OCI-LY7 (cell line): Measurements from ENCODE around the gene RPS14. TPM values are rescaled to one million over a fixed set of nuclear protein-coding genes. Genes with fewer than 3 reads are reported as not detected.
A peak's percentile ranks its signal among the peaks of the same experiment; 100 is the strongest.

ENCODE experiments used
- BruUV-seq: library from RNA; stranded (reverse); fragments of 400-500 nt; replicated peaks from 2 replicates; lab custom pipeline; 2021; lab: Mats Ljungman, UMichigan
- CTCF ChIA-PET: fragments of 300-600 bp; sonication (Branson Sonifier 250); formaldehyde crosslinking; loops from one replicate; lab custom pipeline; 2022; ENCODE audit warnings: antibody characterized with exemption; ENCODE audit not compliant: unreplicated experiment; lab: Charles Lee
- POLR2A ChIA-PET: fragments of 300-600 bp; sonication (Branson Sonifier 250); formaldehyde crosslinking; loops from one replicate; lab custom pipeline; 2022; ENCODE audit warnings: antibody characterized with exemption; lab: Charles Lee
- DNase-seq: peaks from one replicate; pipeline ENCODE4 v3.0.0-alpha.2; 2015; ENCODE audit warnings: low spot score
- H2AFZ ChIP-seq: fragments of 200-600 bp; sonication (generic), shearing (Covaris generic); 2 replicates; pipeline ENCODE4 v1.6.1; 2014; ENCODE audit warnings: mild to moderate bottlenecking, antibody characterized with exemption, low read length, moderate library complexity
- H3K27ac ChIP-seq: fragments of 200-600 bp; sonication (generic); 2 replicates; pipeline ENCODE4 v1.5.1; 2014; ENCODE audit warnings: mixed run types, low read depth, mild to moderate bottlenecking, moderate library complexity, low read length, inconsistent platforms; ENCODE audit not compliant: poor library complexity, severe bottlenecking
- H3K36me3 ChIP-seq: fragments of 200-600 bp; sonication (generic); 2 replicates; pipeline ENCODE4 v1.6.1; 2014; ENCODE audit warnings: mild to moderate bottlenecking, antibody characterized with exemption, low read length, moderate library complexity, mixed read lengths; ENCODE audit not compliant: insufficient read depth
- H3K4me1 ChIP-seq: fragments of 200-600 bp; sonication (generic); 2 replicates; pipeline ENCODE4 v1.5.1; 2014; ENCODE audit warnings: mild to moderate bottlenecking, low read length; ENCODE audit not compliant: insufficient read depth, poor library complexity, severe bottlenecking
- H3K4me2 ChIP-seq: fragments of 200-600 bp; sonication (generic); 2 replicates; pipeline ENCODE4 v1.6.1; 2014; ENCODE audit warnings: mild to moderate bottlenecking, low read length
- H3K4me3 ChIP-seq: fragments of 200-600 bp; sonication (generic); 2 replicates; pipeline ENCODE4 v1.5.1; 2014; ENCODE audit warnings: mild to moderate bottlenecking, low read depth, low read length; ENCODE audit not compliant: poor library complexity, severe bottlenecking
- H3K79me2 ChIP-seq: fragments of 200-600 bp; sonication (generic); 2 replicates; pipeline ENCODE4 v1.6.1; 2016; ENCODE audit warnings: low read depth, mild to moderate bottlenecking, low read length, moderate library complexity, mixed read lengths; ENCODE audit not compliant: insufficient read depth
- H3K9me2 ChIP-seq: fragments of 200-600 bp; sonication (generic); 2 replicates; pipeline ENCODE4 v1.6.1; 2016; ENCODE audit warnings: mild to moderate bottlenecking, low read length, mixed read lengths; ENCODE audit not compliant: insufficient read depth
- H3K9me3 ChIP-seq: fragments of 200-600 bp; sonication (generic); 2 replicates; pipeline ENCODE4 v1.6.1; 2014; ENCODE audit warnings: mild to moderate bottlenecking, mixed run types, low read length, mixed read lengths
- H4K20me1 ChIP-seq: fragments of 200-600 bp; sonication (generic); 2 replicates; pipeline ENCODE4 v1.6.1; 2014; ENCODE audit warnings: mild to moderate bottlenecking, antibody characterized with exemption, low read length, moderate library complexity, mixed read lengths; ENCODE audit not compliant: insufficient read depth
- EZH2phosphoT487 ChIP-seq: fragments of 200-600 bp; sonication (generic); IDR thresholded peaks from 2 replicates; pipeline ENCODE4 v1.6.1; 2018; ENCODE audit warnings: low read depth, borderline replicate concordance, mild to moderate bottlenecking, mixed run types, antibody characterized with exemption, low read length, moderate library complexity, mixed read lengths
- intact Hi-C: fragments of 100-400 bp; cut with micrococcal nuclease; formaldehyde crosslinking; loops from one replicate; pipeline ENCODE4 v1.10.0; 2022; ENCODE audit not compliant: unreplicated experiment
- total RNA-seq, 2 experiments: library from RNA; depleted of rRNA in 1 of 2; stranded (reverse); fragments of >200 nt in 1 of 2; shearing (Covaris generic) in 1 of 2; gene quantifications; 2 replicates each; pipeline ENCODE4 v1.2.3, GENCODE V29; 2014 to 2022
- TF ChIP-seq, protein P1 (sequence below): fragments of 200-600 bp; sonication (generic); conservative IDR thresholded peaks from 2 replicates; pipeline ENCODE4 v1.5.1; 2014; ENCODE audit warnings: mild to moderate bottlenecking, antibody characterized with exemption, low read length, moderate library complexity, mixed read lengths

RPS14 gene
- total RNA-seq, 2 experiments from 2014 or later: 2,281 to 2,304 TPM

- Histone ChIP-seq H3K4me1 (peaks cover 20% of the 10 kb centered on the region), H3K4me3 (peak overlapping the region; percentile 97), H2AFZ (no peak overlapping the region), H3K27ac (peak overlapping the region; percentile 80), H3K79me2 (peaks cover 35% of the 10 kb centered on the region), H3K9me2 (no peaks in the 10 kb centered on the region), H3K9me3 (peaks cover 7% of the 10 kb centered on the region; the same call in 1 of the 2 replicates), H3K36me3 (peaks cover 61% of the 10 kb centered on the region), H3K4me2 (peak overlapping the region; percentile 79), H4K20me1 (peaks cover 31% of the 10 kb centered on the region)
- TF ChIP-seq, protein P1, sequence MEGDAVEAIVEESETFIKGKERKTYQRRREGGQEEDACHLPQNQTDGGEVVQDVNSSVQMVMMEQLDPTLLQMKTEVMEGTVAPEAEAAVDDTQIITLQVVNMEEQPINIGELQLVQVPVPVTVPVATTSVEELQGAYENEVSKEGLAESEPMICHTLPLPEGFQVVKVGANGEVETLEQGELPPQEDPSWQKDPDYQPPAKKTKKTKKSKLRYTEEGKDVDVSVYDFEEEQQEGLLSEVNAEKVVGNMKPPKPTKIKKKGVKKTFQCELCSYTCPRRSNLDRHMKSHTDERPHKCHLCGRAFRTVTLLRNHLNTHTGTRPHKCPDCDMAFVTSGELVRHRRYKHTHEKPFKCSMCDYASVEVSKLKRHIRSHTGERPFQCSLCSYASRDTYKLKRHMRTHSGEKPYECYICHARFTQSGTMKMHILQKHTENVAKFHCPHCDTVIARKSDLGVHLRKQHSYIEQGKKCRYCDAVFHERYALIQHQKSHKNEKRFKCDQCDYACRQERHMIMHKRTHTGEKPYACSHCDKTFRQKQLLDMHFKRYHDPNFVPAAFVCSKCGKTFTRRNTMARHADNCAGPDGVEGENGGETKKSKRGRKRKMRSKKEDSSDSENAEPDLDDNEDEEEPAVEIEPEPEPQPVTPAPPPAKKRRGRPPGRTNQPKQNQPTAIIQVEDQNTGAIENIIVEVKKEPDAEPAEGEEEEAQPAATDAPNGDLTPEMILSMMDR: no peak
- no peak for TF ChIP-seq EZH2phosphoT487
- CTCF ChIA-PET: no interaction called here
- no TSS peak for BruUV-seq
- intact Hi-C loops: loop anchor here (2.0 kb wide), 2 partner anchors 92 to 252 kb away; partner anchors contain the start of genes RBM22 and TCOF1
- POLR2A ChIA-PET: interaction anchor here (0.9 kb wide), 1 partner anchor 9 kb away, joined by 3 read pairs; no protein-coding TSS in a partner anchor
- DNase-seq: peak; percentile 28
These were observed 1.2 kb downstream of the RPS14 start for GRCh38 chr5:150448334-150448733.

- Histone ChIP-seq H2AFZ (no peak overlapping the region), H3K36me3 (peaks cover 68% of the 10 kb centered on the region), H3K27ac (peak overlapping the region; percentile 80), H3K9me2 (no peaks in the 10 kb centered on the region), H3K4me3 (peak overlapping the region; percentile 97), H4K20me1 (peaks cover 31% of the 10 kb centered on the region), H3K79me2 (peaks cover 35% of the 10 kb centered on the region), H3K4me2 (peak overlapping the region; percentile 79), H3K9me3 (peaks cover 7% of the 10 kb centered on the region; the same call in 1 of the 2 replicates), H3K4me1 (peaks cover 20% of the 10 kb centered on the region)
- intact Hi-C loops: no loop called here
- TF ChIP-seq, protein P1: no peak
- no peak for TF ChIP-seq EZH2phosphoT487
- no peak for DNase-seq
- no TSS peak for BruUV-seq
- POLR2A ChIA-PET: interaction anchor here (0.9 kb wide), 1 partner anchor 10 kb away, joined by 3 read pairs; no protein-coding TSS in a partner anchor
- CTCF ChIA-PET: no interaction called here
These were observed 2.4 kb downstream of the RPS14 start for GRCh38 chr5:150447188-150447587.

- H3K27ac ChIP-seq: no peak overlapping the region
- no peak for DNase-seq
- no TSS peak for BruUV-seq
- H3K9me3 ChIP-seq: peaks cover 7% of the 10 kb centered on the region; the same call in 1 of the 2 replicates
- ChIA-PET POLR2A (interaction anchor here (0.6 to 1.3 kb wide), 5 partner anchors 11 to 562 kb away, joined by 3 to 6 read pairs (median 3); no protein-coding TSS in a partner anchor), CTCF (interaction anchor here (0.6 kb wide), 1 partner anchor 46 kb away, joined by 4 read pairs; no protein-coding TSS in a partner anchor)
- H3K9me2 ChIP-seq: no peaks in the 10 kb centered on the region
- H3K79me2 ChIP-seq: peaks cover 35% of the 10 kb centered on the region
- H3K4me2 ChIP-seq: 0 out of 2 replicates have a peak overlapping the region, but pooled peaks have one; percentile 79
- intact Hi-C loops: no loop called here
- no peak overlapping the region for H3K4me3 ChIP-seq
- peaks cover 73% of the 10 kb centered on the region for H3K36me3 ChIP-seq
- H3K4me1 ChIP-seq: peaks cover 20% of the 10 kb centered on the region
- H2AFZ ChIP-seq: no peak overlapping the region
- TF ChIP-seq, protein P1: no peak
- no peak for TF ChIP-seq EZH2phosphoT487
- H4K20me1 ChIP-seq: peaks cover 31% of the 10 kb centered on the region
These were observed 3.0 kb downstream of the RPS14 start for GRCh38 chr5:150446583-150446982.
